Liver (tissue), 3 donors: ENCODE data around the gene SULT1A2.
"Not testable (repeated sequence)": the region's sequence is repeated elsewhere in the genome, so short reads cannot be mapped to it uniquely, and the experiment has no call there.

Source experiments
- RAD21 ChIP-seq, 2 donors: IDR thresholded peaks; 2 replicates each; pipeline ENCODE4 v1.6.1; 2016; ENCODE audit warnings: antibody characterized with exemption in 2 of 2, mild to moderate bottlenecking in 2 of 2
- TF ChIP-seq, protein P1 (sequence below): fragments of 150-350 bp; IDR thresholded peaks from 2 replicates; pipeline ENCODE4 v1.5.1; 2017; ENCODE audit warnings: improper control_type of control experiment, low read depth, low read length; ENCODE audit not compliant: missing input control
- donor health status: healthy.
- donor health status: healthy.

DNA sequence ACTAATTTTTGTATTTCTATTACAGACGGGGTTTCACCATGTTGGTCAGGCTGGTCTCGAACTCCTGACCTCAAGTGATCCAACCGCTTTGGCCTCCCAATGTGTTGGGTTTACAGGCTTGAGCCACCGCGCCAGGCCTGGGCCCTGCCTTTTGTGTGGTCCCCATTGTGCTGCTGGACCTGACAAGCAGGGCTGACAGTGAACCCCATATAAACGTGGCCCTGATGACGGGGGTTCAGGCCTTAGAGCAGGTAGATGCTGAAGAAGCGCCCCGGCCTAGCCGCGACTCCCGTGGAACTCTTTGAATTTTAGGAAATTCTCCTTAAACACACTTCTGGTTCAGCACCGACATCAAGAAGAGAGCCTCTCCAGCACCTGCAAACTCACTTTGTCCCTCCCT is 4.7 kb upstream of the SULT1A2 start:
- TF ChIP-seq, protein P1, sequence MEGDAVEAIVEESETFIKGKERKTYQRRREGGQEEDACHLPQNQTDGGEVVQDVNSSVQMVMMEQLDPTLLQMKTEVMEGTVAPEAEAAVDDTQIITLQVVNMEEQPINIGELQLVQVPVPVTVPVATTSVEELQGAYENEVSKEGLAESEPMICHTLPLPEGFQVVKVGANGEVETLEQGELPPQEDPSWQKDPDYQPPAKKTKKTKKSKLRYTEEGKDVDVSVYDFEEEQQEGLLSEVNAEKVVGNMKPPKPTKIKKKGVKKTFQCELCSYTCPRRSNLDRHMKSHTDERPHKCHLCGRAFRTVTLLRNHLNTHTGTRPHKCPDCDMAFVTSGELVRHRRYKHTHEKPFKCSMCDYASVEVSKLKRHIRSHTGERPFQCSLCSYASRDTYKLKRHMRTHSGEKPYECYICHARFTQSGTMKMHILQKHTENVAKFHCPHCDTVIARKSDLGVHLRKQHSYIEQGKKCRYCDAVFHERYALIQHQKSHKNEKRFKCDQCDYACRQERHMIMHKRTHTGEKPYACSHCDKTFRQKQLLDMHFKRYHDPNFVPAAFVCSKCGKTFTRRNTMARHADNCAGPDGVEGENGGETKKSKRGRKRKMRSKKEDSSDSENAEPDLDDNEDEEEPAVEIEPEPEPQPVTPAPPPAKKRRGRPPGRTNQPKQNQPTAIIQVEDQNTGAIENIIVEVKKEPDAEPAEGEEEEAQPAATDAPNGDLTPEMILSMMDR: not testable (repeated sequence)
- TF ChIP-seq RAD21 (IDR thresholded peaks at IDR 0.05): not testable (repeated sequence)
